ENCODE results near the gene SMARCA2.

DNA sequence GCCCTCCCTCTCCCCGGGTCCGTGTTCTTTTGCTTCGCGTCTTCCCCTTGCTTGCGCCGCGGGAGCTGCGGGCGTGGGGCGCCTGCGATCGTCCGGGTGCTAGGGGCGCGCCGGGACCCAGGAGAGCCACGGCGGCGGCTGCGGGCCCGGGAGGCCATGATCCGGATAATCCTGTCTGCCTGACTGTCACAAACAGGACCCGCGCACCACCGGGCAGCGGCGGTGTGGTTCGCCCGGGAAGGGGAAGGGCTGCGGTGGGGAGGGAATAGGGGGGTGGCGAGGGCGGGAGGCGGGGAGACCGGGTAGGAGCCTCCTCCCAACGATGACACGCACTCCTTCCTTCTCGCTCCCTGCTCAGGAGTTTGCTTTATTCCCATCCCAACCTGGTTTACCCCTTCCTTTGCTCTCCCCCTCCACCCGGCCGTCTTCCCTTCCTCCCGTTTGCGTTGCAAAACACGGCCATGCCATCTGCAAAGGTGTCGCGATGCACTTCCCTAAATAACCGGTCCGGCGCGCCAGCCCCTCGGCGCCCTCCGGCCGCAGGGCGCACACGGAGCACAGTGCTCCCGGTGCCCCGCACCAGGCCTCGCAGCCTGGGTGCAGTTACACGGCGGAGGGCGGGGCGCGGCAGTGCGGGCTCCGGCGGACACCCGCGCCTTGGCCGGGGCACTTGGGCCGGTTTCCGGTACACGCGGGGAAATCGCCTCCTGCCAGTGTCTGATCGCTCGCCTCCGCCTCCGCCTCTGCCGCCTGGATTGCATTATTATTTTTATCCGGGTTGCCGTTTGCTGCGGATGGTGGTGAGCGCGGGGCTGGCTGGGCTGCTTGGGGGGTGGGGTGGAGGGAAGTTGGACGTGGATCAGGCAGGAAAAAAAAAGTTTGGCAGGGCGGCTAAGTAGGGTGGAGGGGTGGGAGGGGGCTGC is 1.5 kb downstream of the SMARCA2 start:
- TF ChIP-seq, protein P1, sequence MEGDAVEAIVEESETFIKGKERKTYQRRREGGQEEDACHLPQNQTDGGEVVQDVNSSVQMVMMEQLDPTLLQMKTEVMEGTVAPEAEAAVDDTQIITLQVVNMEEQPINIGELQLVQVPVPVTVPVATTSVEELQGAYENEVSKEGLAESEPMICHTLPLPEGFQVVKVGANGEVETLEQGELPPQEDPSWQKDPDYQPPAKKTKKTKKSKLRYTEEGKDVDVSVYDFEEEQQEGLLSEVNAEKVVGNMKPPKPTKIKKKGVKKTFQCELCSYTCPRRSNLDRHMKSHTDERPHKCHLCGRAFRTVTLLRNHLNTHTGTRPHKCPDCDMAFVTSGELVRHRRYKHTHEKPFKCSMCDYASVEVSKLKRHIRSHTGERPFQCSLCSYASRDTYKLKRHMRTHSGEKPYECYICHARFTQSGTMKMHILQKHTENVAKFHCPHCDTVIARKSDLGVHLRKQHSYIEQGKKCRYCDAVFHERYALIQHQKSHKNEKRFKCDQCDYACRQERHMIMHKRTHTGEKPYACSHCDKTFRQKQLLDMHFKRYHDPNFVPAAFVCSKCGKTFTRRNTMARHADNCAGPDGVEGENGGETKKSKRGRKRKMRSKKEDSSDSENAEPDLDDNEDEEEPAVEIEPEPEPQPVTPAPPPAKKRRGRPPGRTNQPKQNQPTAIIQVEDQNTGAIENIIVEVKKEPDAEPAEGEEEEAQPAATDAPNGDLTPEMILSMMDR (IDR thresholded peaks at IDR 0.05; ENCODE audit: low read length) = no peak
- TF ChIP-seq EZH2 (optimal IDR thresholded peaks at IDR 0.05; ENCODE audit: low read depth, low read length) = no peak

All from MM.1S (cell line).